HG02840 (cell line): ENCODE data around the gene JMJD7.
"Not testable (repeated sequence)": the region's sequence is repeated elsewhere in the genome, so short reads cannot be mapped to it uniquely, and the experiment has no call there.

ENCODE experiments used
- ATAC-seq: cut with Tn5 transposase; IDR thresholded peaks from one replicate; pipeline ENCODE4 v1.9.1; 2021; ENCODE audit warnings: mild to moderate bottlenecking, moderate library complexity, moderate number of reproducible peaks; ENCODE audit not compliant: unreplicated experiment, low FRiP score

JMJD7 gene

DNA sequence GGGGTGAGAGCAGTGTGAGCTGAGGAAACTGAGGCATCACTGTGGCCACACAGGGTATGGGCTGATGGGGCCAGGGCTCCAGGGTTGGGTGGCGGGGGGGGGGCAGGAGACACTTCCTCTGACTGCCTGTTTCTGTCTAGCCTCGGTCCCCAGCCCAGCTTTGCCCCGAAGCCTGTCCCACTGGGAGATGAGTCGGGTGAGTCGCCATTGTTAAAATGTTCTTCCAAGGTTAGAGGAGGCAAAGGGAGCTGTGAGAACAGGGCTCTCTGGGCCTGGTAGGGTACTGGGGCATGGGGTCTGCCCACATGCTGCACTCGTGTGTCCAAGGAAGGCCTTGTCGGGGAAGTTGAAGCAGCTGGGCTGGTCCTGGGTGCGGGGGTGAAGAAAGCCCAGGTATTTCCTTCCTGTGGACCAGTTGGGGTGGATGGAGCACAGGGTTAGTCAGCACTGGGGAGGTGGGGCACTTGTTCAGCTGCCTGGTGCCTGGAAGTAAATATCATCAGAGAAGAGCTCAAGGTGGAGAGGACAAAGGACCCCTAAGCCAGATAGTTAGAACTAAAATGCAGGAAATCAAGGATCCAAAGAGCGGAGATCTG lies 8.3 kb upstream of the JMJD7 start:
- no peak for ATAC-seq

GRCh38 chr15:41820791-41821423 lies 7.0 kb upstream of the JMJD7 start:
- ATAC-seq = no peak

GRCh38 chr15:41821831-41822230 lies 6.1 kb upstream of the JMJD7 start:
- no peak for ATAC-seq

DNA sequence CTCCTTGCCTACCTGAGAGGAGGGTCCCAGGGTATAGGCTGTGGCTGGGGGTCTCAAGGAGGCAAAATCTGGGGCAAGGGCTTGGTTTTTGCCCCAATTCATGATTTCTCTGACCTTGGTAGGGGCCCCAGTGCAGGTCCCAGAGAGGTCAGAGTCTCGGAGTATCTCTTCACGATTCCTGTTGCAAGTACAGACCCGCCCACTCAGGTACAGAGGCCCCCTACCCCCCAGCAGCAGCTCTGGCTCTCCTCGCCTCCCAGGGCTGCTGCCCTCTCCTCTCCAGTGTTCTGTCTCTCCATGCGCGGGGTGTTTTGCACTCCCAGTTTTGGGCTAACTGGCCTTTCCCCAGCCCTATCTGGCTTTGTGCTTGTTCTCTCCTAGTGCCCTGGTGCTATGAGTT lies 5.4 kb upstream of the JMJD7 start:
- no peak for ATAC-seq

GRCh38 chr15:41822957-41823356 lies 4.9 kb upstream of the JMJD7 start:
- no peak for ATAC-seq

DNA sequence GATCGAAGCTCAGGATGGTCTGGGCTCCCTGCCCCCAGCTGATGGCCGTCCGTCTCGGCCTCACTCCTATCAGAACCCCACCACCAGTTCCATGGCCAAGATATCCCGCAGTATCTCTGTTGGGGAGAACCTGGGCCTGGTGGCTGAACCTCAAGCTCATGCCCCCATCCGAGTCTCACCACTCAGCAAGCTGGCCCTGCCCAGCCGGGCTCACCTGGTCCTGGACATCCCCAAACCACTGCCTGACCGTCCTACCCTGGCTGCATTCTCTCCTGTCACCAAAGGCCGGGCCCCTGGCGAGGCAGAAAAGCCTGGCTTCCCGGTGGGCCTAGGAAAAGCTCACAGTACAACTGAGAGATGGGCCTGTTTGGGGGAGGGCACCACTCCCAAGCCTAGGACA lies 4.4 kb upstream of the JMJD7 start:
- ATAC-seq = no peak

DNA sequence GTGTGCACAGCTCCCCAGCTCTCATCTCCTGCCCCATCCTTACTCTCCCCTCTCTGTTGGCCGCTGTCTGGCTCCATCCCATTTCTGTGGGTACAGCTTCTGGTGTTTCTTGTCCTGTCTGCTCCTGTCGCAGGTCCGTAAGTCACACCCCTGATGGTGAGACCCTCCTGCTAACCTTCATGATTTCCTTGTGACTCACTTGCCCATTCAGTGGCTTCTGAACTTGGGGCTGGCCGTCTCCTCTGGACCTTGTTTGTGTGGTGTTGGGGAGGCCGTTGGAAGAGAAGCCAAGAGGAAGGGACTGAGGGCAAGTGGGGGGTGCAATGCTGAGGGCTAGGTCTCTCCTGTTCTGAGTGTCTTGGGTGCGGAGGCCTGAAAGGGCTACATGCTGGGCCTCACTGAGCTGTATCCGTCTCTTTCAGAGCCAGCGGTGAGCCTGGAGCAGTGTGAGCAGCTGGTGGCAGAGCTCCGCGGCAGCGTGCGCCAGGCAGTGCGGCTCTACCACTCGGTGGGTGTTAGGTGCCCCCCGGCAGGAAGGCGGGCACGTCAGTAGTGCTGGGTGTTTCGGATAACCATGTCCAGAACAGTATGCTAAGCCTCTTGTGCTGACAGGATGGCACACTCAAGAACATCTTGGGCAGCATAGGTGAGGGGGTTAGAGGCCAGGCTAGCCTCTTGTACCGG lies 3.7 kb upstream of the JMJD7 start:
- no peak for ATAC-seq

GRCh38 chr15:41825145-41825544 lies 2.7 kb upstream of the JMJD7 start:
- no peak for ATAC-seq

GRCh38 chr15:41825572-41826535 lies 2.0 kb upstream of the JMJD7 start:
- no peak for ATAC-seq

DNA sequence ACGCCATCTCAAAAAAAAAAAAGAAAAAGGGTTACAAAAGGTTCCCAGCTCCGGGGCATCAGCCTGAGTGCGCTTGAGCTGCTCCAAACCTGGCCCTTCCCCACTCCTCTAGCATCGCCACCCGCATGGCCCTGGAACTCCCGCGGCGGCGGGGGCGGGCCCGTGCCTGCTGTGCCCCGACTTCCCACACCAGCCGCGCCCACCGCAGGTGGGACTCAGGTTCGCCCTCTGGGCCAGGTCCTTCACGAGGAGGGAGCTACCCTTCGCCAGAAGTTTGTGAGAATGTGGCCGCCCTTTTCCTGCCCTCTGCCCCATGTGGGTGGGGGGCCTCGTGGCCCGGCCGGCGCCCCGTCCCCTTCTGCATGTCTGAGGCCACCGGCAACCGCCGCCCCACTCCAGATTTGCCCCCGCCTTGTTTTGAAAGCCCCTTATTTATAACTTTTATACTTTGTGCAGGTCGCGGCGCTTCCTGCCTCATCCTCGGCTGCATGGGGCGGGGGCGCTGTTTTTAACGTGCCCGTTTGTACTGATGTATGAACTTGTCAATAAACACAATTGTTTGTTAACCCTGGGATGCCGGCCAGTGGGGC lies 507 bp upstream of the JMJD7 start:
- no peak for ATAC-seq

GRCh38 chr15:41828807-41829141 lies 882 bp downstream of the JMJD7 start:
- no peak for ATAC-seq

- no peak for ATAC-seq
Measured at GRCh38 chr15:41829959-41830646, 2.2 kb downstream of the JMJD7 start.

GRCh38 chr15:41831291-41831690 lies 3.4 kb downstream of the JMJD7 start:
- not testable (repeated sequence) for ATAC-seq

DNA sequence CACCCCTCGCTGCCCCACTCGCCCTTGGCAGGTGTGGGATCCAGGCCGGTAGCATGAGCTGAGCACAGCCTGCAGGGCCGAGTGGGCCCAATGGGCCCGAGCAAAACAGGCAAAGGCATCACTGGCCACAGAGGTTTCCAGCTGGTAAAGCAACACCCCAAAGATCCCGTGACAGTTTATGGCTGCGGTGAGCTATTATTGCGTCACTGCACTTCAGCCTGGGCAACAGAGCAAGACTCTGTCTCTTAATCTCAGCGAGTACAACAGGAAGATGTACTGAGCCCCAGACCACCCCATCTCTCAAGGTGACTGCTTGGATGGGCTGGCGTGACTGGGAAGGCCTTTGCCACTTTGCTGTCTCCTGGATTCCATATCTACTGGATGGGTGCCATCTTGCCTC lies 4.3 kb downstream of the JMJD7 start:
- ATAC-seq = no peak

DNA sequence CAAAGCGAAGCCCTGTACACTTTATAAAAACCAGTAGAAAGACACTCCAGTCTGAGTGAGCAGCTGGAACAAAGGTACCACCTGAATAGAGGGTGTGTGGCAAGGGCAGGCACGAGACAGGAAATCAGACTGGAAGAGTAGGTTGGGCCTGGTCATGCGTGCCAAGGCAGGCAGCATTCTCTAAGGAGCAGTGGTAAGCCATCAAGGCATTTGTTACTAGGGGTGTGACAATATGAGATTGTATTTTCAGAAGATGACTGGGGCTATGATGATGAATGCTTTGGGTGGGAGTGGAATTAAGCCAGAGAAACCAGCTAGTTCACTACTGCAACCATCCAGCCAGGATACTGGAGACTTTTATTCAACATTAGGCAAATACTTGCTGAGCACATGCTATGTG lies 5.0 kb downstream of the JMJD7 start:
- no peak for ATAC-seq

DNA sequence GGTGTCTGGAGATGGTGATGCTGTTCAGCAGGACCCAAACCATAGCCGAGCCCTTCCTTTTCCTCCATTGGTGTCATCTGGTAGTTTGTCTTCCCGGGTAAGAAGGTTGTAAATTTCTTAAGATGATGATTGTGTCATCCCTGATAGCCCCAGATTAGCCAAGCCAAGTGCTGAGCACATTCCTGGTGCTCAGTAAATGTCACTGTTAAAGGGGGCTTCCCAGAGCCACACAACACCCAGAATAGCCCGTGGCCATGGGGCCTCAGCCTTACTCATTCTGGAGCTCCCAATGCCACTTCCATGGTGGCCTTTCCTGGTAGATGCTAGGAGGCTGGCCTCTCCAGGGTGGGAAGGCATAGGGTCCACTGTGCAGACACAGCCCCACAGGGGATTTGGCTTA lies 6.2 kb downstream of the JMJD7 start:
- ATAC-seq = no peak

DNA sequence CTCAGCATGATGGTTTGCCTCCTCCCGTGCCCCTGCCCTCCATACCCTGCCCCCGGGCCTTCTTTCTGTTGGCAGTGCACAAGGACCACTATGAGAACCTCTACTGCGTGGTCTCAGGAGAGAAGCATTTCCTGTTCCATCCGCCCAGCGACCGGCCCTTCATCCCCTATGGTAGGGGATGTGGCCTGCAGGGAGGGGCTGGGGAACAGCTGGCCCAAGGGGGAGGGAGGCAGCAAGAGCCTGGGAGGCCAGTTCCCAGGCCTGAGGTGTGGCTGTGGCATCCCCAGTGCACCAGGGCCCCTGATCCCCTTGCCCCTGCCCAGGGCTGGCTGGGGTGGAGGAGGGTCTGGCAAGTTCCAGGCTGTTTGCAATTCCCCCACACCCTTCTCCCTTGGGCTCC lies 8.2 kb downstream of the JMJD7 start:
- ATAC-seq = no peak

DNA sequence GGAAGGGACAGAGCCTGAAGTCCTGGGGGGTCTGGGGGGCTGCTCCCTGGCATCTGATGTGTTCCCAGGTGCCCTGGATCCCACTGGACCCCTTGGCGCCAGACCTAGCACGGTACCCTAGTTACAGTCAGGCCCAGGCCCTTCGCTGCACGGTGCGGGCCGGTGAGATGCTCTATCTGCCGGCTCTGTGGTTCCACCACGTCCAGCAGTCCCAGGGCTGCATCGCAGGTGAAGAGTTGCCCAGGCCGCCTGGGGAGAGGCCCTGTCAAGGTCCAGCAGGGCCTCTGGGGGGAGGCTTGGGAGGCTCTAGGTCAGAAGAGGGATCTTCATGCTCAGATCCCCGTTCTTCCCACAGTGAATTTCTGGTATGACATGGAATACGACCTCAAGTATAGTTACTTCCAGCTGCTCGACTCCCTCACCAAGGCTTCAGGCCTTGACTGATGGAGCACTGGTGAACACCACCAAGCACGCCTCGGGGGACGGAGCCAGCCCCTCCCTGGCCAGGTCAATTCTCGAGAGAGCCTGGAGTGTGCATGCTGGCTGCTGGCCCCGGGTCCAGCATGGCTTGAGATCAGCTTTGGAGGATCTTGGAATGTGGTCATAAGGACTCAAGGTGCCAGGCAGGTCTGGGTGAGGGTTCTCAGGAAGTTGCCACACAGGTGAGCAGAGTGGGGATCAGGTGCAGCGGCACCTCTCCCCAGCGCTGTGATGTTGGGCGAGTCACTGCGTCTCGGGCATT lies 9.0 kb downstream of the JMJD7 start:
- no peak for ATAC-seq

DNA sequence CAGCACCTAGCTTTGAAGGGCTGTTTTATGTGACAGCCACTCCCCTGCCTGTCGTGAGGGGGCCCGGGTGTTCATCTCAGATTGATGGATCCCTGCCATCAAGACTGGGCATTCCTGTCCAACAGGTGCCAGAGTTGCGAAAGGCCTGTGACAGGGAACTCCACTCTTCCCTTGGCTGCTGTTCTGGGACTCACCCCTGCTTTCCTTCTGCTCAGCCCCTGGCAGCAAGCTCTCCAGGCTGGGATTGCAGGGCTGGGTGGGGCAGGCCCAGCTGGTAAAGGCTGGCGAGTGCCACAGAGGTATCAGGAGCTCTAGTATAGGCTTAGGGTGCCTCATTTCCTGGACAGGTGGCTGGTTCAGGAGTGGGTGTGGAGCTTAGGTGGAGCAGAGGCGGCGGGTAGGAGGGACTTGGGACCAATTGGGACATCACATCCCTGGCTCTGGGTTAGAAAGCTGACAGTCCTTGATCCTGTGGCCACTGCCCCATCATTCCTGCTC lies 10.6 kb downstream of the JMJD7 start, which contains the start of gene PLA2G4B:
TSS of gene PLA2G4B (plus strand) at position 448 of the 498 bp plus-strand sequence. CDS start 67 bp downstream, outside the sequence.
- ATAC-seq = no peak
